K562 (cell line): ENCODE measurements around the gene GALNT5. TPM values are rescaled to one million over a fixed set of nuclear protein-coding genes. Genes with fewer than 3 reads are reported as not detected.

Source experiments
- CHD2 ChIP-seq: IDR thresholded peaks from 2 replicates; pipeline ENCODE4 v1.6.1; 2011; ENCODE audit warnings: low read depth, low read length
- GATAD2B ChIP-seq: fragments of 450-650 bp; IDR thresholded peaks from 2 replicates; pipeline ENCODE4 v1.6.1; 2017; ENCODE audit warnings: mild to moderate bottlenecking, borderline replicate concordance
- HNRNPUL1 ChIP-seq: fragments of 200-400 bp; formaldehyde crosslinking; IDR thresholded peaks from 2 replicates; pipeline ENCODE4 v1.6.1; 2017; ENCODE audit warnings: low read length
- KLF10 ChIP-seq: fragments of 250-450 bp; sonication (Bioruptor Pico); IDR thresholded peaks from 2 replicates; pipeline ENCODE4 v1.6.1; 2021; ENCODE audit warnings: matching md5 sums
- KLF16 ChIP-seq: IDR thresholded peaks from 2 replicates; pipeline ENCODE4 v1.6.1; 2016; ENCODE audit warnings: antibody characterized with exemption
- NR2C1 ChIP-seq, 2 experiments: fragments of 450-650 bp; IDR thresholded peaks; 2 replicates each; pipeline ENCODE4 v1.6.1; 2017; ENCODE audit warnings: mild to moderate bottlenecking in 2 of 2, antibody characterized with exemption in 1 of 2, inconsistent platforms in 1 of 2, missing compliant biosample characterization in 1 of 2, missing genetic modification characterization in 1 of 2
- NUFIP1 ChIP-seq: fragments of 450-650 bp; IDR thresholded peaks from 2 replicates; pipeline ENCODE4 v1.6.1; 2018; ENCODE audit not compliant: partially characterized antibody
- PCBP1 ChIP-seq: fragments of 200-400 bp; formaldehyde crosslinking; IDR thresholded peaks from 2 replicates; pipeline ENCODE4 v1.6.1; 2018; ENCODE audit warnings: mild to moderate bottlenecking, low read depth, low read length; ENCODE audit not compliant: poor library complexity, severe bottlenecking
- SAFB2 ChIP-seq: fragments of 200-400 bp; formaldehyde crosslinking; IDR thresholded peaks from 2 replicates; pipeline ENCODE4 v1.6.1; 2018; ENCODE audit warnings: borderline replicate concordance, low read length, low read depth, moderate library complexity; ENCODE audit not compliant: severe bottlenecking
- SMAD3 ChIP-seq: fragments of 450-650 bp; formaldehyde crosslinking; conservative IDR thresholded peaks from 2 replicates; pipeline ENCODE4 v1.4.0; 2020; ENCODE audit warnings: mild to moderate bottlenecking
- SOX6 ChIP-seq: fragments of 450-650 bp; IDR thresholded peaks from 2 replicates; pipeline ENCODE4 v1.6.1; 2014; ENCODE audit warnings: mild to moderate bottlenecking
- STAG1 ChIP-seq: sonication (generic); formaldehyde crosslinking; IDR thresholded peaks from 2 replicates; pipeline ENCODE4 v1.5.0; 2020; ENCODE audit warnings: missing genetic modification reagents, borderline replicate concordance
- ZBTB1 ChIP-seq: sonication (generic); formaldehyde crosslinking; IDR thresholded peaks from 2 replicates; pipeline ENCODE4 v1.8.1; 2023; ENCODE audit warnings: missing genetic modification reagents, low read depth, mild to moderate bottlenecking, borderline replicate concordance
- ZNF12 ChIP-seq: sonication (generic); formaldehyde crosslinking; IDR thresholded peaks from 2 replicates; pipeline ENCODE4 v1.4.0; 2020; ENCODE audit warnings: mild to moderate bottlenecking, missing genetic modification reagents
- ZNF134 ChIP-seq: fragments of 250-450 bp; sonication (Bioruptor Pico); conservative IDR thresholded peaks from 2 replicates; pipeline ENCODE4 v1.4.0; 2020
- ZNF436 ChIP-seq: fragments of 250-450, 450-650 bp; sonication (Bioruptor Pico); formaldehyde crosslinking; IDR thresholded peaks from 2 replicates; pipeline ENCODE4 v1.7.0; 2020; ENCODE audit warnings: mild to moderate bottlenecking
- polyA plus RNA-seq, 8 experiments: library from polyadenylated mRNA; depleted of rRNA in 4 of 8; stranded (reverse) in 5 of 8; unstranded in 3 of 8; fragments of >200 nt; fragmentation: Nextera tagmentation in 2 of 8; fragmentation: Illumina TruSeq in 1 of 8; extraction: Ambion mirVana in 2 of 8; extraction: Trizol in 1 of 8; gene quantifications; 2 replicates each; pipeline versions ENCODE4 v1.2.1 to v1.2.3, GENCODE V29; 2011 to 2014; ENCODE audit warnings: inconsistent platforms in 1 of 8, missing spikeins in 1 of 8
- total RNA-seq, 7 experiments: library from RNA; depleted of rRNA in 6 of 7; stranded (reverse); fragments of >200 nt in 6 of 7; fragmentation: Illumina TruSeq in 2 of 7; extraction: Trizol in 2 of 7; gene quantifications; 2 replicates each; pipeline versions ENCODE4 v1.2.1 to v1.2.3, GENCODE V29; 2011 to 2021; ENCODE audit warnings: low replicate concordance in 1 of 7
- TF ChIP-seq, protein P1 (sequence below): fragments of 450-650 bp; IDR thresholded peaks from one replicate; pipeline ENCODE4 v1.6.1; 2018; ENCODE audit warnings: mild to moderate bottlenecking, moderate library complexity; ENCODE audit not compliant: partially characterized antibody
- TF ChIP-seq, protein P2 (sequence below): fragments of 250-450 bp; sonication (Bioruptor Pico); IDR thresholded peaks from 2 replicates; pipeline ENCODE4 v1.4.0; 2020; ENCODE audit warnings: mild to moderate bottlenecking, moderate library complexity, borderline replicate concordance
- TF ChIP-seq, protein P3 (sequence below): sonication (generic); formaldehyde crosslinking; IDR thresholded peaks from 2 replicates; pipeline ENCODE4 v1.8.1; 2023; ENCODE audit warnings: mild to moderate bottlenecking, missing genetic modification reagents
- TF ChIP-seq, protein P4 (sequence below): sonication (generic); formaldehyde crosslinking; IDR thresholded peaks from 2 replicates; pipeline ENCODE4 v1.8.1; 2022; ENCODE audit warnings: missing genetic modification reagents

Gene GALNT5
- total and polyA plus RNA-seq, 9 of the 15 experiments (the other 6 are each of a cell fraction or from before 2014, with no cell fraction given) = 21.6 to 73.0 (median 54.7) TPM

DNA sequence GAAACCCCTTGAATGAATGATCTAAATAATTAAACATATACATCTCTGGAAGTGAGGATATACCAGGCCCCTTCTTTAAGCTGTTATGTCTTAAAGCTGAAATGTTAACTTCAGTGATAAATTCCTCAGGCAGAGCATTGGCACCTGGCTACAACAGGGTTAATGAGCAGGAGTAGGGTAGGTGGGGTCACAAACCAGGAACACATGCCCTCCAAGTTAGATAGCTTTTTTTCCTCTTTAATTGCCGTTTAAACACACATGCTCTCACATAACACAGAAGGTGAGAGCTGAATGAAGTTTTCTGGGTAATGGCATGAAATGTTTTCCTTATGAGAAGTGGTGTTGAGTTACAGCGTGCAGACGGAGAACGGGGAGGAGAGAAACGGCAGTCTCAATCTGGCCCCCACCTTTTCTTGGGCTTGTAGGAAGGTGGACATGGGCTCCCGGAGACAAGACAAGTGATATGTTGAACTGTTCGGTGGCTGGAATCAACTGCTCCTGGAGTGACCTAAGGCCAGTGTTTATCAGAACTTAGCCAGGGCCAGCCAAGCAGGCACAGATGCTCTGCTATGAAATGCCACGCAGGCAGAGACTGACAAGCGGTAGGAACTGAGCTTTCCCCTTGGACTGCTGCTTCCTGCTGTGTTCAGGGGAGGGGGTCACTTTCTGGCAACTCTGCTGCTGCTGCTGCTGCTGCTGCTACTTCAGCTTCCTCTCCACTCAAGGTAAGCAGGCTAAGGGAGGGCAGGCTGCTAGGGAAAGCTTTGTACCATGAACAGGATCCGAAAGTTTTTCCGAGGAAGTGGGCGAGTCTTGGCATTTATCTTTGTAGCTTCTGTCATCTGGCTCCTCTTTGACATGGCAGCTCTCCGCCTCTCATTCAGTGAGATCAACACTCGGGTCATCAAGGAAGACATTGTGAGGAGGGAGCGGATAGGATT is at the start of gene GALNT5 (continued):
- TF ChIP-seq ZNF134 (CRISPR knock-in tag) (no peak; the same call in 1 of the 2 replicates), CHD2 (0 out of 2 replicates have a peak, but pooled peaks have one; percentile 29), SAFB2 (no peak), HNRNPUL1 (no peak), ZBTB1 (no peak), NR2C1 (IDR thresholded peaks at IDR 0.05) (no peak), NR2C1 (tag; IDR thresholded peaks at IDR 0.05) (peak; percentile 38; the same call in 1 of the 2 replicates), SMAD3 (no peak), NUFIP1 (no peak), SOX6 (no peak), KLF10 (CRISPR knock-in tag) (no peak), ZNF436 (CRISPR knock-in tag) (no peak), PCBP1 (no peak), KLF16 (no peak), GATAD2B (no peak), ZNF12 (CRISPR knock-in tag) (no peak), STAG1 (CRISPR knock-in tag) (no peak)
- TF ChIP-seq, protein P1, sequence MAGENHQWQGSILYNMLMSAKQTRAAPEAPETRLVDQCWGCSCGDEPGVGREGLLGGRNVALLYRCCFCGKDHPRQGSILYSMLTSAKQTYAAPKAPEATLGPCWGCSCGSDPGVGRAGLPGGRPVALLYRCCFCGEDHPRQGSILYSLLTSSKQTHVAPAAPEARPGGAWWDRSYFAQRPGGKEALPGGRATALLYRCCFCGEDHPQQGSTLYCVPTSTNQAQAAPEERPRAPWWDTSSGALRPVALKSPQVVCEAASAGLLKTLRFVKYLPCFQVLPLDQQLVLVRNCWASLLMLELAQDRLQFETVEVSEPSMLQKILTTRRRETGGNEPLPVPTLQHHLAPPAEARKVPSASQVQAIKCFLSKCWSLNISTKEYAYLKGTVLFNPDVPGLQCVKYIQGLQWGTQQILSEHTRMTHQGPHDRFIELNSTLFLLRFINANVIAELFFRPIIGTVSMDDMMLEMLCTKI = no peak
- TF ChIP-seq, protein P2, sequence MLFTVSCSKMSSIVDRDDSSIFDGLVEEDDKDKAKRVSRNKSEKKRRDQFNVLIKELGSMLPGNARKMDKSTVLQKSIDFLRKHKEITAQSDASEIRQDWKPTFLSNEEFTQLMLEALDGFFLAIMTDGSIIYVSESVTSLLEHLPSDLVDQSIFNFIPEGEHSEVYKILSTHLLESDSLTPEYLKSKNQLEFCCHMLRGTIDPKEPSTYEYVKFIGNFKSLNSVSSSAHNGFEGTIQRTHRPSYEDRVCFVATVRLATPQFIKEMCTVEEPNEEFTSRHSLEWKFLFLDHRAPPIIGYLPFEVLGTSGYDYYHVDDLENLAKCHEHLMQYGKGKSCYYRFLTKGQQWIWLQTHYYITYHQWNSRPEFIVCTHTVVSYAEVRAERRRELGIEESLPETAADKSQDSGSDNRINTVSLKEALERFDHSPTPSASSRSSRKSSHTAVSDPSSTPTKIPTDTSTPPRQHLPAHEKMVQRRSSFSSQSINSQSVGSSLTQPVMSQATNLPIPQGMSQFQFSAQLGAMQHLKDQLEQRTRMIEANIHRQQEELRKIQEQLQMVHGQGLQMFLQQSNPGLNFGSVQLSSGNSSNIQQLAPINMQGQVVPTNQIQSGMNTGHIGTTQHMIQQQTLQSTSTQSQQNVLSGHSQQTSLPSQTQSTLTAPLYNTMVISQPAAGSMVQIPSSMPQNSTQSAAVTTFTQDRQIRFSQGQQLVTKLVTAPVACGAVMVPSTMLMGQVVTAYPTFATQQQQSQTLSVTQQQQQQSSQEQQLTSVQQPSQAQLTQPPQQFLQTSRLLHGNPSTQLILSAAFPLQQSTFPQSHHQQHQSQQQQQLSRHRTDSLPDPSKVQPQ (CRISPR knock-in tag) = no peak
- TF ChIP-seq, protein P3, sequence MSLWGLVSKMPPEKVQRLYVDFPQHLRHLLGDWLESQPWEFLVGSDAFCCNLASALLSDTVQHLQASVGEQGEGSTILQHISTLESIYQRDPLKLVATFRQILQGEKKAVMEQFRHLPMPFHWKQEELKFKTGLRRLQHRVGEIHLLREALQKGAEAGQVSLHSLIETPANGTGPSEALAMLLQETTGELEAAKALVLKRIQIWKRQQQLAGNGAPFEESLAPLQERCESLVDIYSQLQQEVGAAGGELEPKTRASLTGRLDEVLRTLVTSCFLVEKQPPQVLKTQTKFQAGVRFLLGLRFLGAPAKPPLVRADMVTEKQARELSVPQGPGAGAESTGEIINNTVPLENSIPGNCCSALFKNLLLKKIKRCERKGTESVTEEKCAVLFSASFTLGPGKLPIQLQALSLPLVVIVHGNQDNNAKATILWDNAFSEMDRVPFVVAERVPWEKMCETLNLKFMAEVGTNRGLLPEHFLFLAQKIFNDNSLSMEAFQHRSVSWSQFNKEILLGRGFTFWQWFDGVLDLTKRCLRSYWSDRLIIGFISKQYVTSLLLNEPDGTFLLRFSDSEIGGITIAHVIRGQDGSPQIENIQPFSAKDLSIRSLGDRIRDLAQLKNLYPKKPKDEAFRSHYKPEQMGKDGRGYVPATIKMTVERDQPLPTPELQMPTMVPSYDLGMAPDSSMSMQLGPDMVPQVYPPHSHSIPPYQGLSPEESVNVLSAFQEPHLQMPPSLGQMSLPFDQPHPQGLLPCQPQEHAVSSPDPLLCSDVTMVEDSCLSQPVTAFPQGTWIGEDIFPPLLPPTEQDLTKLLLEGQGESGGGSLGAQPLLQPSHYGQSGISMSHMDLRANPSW (CRISPR knock-in tag) = no peak
- TF ChIP-seq, protein P4, sequence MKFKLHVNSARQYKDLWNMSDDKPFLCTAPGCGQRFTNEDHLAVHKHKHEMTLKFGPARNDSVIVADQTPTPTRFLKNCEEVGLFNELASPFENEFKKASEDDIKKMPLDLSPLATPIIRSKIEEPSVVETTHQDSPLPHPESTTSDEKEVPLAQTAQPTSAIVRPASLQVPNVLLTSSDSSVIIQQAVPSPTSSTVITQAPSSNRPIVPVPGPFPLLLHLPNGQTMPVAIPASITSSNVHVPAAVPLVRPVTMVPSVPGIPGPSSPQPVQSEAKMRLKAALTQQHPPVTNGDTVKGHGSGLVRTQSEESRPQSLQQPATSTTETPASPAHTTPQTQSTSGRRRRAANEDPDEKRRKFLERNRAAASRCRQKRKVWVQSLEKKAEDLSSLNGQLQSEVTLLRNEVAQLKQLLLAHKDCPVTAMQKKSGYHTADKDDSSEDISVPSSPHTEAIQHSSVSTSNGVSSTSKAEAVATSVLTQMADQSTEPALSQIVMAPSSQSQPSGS (CRISPR knock-in tag) = no peak
